Measurements from ENCODE around the gene OR10H4. TPM values are rescaled to one million over a fixed set of nuclear protein-coding genes. Genes with fewer than 3 reads are reported as not detected.
A peak's percentile ranks its signal among the peaks of the same experiment; 100 is the strongest.

The OR10H4 gene
- total and polyA plus RNA-seq, 9 of the 15 experiments (the other 6 are each of a cell fraction or from before 2014, with no cell fraction given) = not detected

DNA sequence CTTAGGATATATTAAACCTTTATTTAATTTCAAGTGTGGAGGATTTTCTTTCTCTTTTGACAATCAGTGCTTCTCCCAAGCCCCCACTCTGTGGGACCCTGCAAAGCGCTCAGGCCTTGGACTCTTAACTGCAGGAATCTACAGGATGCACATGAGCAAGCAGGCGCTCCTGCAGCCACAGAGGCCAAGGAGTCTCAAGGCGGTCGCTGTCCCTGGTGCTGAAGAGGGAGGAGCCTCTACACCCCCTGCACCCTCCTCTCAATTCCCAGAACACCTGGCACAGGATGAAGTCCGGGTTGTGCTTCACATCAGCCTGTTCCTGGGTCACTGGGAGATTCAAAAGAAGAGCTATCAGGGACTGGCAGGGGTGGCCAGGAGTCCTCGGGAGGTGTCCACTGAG, 13.5 kb downstream of the OR10H4 start (continued):
- peak; percentile 96 for TF ChIP-seq RBM25 (IDR thresholded peaks at IDR 0.05; ENCODE audit: low read depth, low read length, severe bottlenecking)
- TF ChIP-seq, protein P1, sequence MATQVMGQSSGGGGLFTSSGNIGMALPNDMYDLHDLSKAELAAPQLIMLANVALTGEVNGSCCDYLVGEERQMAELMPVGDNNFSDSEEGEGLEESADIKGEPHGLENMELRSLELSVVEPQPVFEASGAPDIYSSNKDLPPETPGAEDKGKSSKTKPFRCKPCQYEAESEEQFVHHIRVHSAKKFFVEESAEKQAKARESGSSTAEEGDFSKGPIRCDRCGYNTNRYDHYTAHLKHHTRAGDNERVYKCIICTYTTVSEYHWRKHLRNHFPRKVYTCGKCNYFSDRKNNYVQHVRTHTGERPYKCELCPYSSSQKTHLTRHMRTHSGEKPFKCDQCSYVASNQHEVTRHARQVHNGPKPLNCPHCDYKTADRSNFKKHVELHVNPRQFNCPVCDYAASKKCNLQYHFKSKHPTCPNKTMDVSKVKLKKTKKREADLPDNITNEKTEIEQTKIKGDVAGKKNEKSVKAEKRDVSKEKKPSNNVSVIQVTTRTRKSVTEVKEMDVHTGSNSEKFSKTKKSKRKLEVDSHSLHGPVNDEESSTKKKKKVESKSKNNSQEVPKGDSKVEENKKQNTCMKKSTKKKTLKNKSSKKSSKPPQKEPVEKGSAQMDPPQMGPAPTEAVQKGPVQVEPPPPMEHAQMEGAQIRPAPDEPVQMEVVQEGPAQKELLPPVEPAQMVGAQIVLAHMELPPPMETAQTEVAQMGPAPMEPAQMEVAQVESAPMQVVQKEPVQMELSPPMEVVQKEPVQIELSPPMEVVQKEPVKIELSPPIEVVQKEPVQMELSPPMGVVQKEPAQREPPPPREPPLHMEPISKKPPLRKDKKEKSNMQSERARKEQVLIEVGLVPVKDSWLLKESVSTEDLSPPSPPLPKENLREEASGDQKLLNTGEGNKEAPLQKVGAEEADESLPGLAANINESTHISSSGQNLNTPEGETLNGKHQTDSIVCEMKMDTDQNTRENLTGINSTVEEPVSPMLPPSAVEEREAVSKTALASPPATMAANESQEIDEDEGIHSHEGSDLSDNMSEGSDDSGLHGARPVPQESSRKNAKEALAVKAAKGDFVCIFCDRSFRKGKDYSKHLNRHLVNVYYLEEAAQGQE (IDR thresholded peaks at IDR 0.05; ENCODE audit: borderline replicate concordance) = peak; percentile 98
- TF ChIP-seq, protein P1 (CRISPR knock-in tag; IDR thresholded peaks at IDR 0.05; ENCODE audit: low read depth) = peak; percentile 91
- no peak for TF ChIP-seq SIN3A (IDR thresholded peaks at IDR 0.05; ENCODE audit: borderline replicate concordance in 2 of 2, control insufficient read depth in 1 of 2, low read depth in 2 of 2, low read length in 2 of 2)
- TF ChIP-seq MIER1 (IDR thresholded peaks at IDR 0.05; ENCODE audit: low read depth) = peak; percentile 89
- no peak for TF ChIP-seq ELF2 (CRISPR knock-in tag; IDR thresholded peaks at IDR 0.05)
- TF ChIP-seq ZNF79 (CRISPR knock-in tag; IDR thresholded peaks at IDR 0.05; ENCODE audit: low read depth) = no peak

All from K562 (cell line).